MM.1S (cell line): ENCODE results near the gene KLHDC8A.

ENCODE experiments used
- CTCF ChIP-seq: fragments of 300-600 bp; sonication (generic); IDR thresholded peaks from 2 replicates; pipeline ENCODE4 v1.5.1; 2016; ENCODE audit warnings: antibody characterized with exemption, low read length, mixed read lengths
- EZH2 ChIP-seq: fragments of 300-600 bp; sonication (generic); optimal IDR thresholded peaks from 2 replicates; pipeline ENCODE3; 2017; ENCODE audit warnings: low read depth, mild to moderate bottlenecking, antibody characterized with exemption, low read length, mixed read lengths
- EZH2phosphoT487 ChIP-seq: fragments of 300-600 bp; sonication (generic); IDR thresholded peaks from 2 replicates; pipeline ENCODE4 v1.6.1; 2018; ENCODE audit warnings: antibody characterized with exemption, low read length

- TF ChIP-seq CTCF: no peak
- no peak for TF ChIP-seq EZH2
- no peak for TF ChIP-seq EZH2phosphoT487
These were observed 52.0 kb downstream of the KLHDC8A start for GRCh38 chr1:205304695-205305070.
